Stimulated activated CD8-positive, alpha-beta memory T cell treated with anti-CD3 and anti-CD28 coated beads, Interleukin-12 subunit alpha, Interleukin-12 subunit beta, amount 100 ng/mL, for 24 hours (primary cell): Measurements from ENCODE around the gene PPP1R12B.
"Not testable (repeated sequence)": the region's sequence is repeated elsewhere in the genome, so short reads cannot be mapped to it uniquely, and the experiment has no call there.

ENCODE experiments used
- DNase-seq: peaks from one replicate; pipeline ENCODE4 v3.0.0-alpha.2; 2020; ENCODE audit errors: extremely low read depth

Gene PPP1R12B

DNA sequence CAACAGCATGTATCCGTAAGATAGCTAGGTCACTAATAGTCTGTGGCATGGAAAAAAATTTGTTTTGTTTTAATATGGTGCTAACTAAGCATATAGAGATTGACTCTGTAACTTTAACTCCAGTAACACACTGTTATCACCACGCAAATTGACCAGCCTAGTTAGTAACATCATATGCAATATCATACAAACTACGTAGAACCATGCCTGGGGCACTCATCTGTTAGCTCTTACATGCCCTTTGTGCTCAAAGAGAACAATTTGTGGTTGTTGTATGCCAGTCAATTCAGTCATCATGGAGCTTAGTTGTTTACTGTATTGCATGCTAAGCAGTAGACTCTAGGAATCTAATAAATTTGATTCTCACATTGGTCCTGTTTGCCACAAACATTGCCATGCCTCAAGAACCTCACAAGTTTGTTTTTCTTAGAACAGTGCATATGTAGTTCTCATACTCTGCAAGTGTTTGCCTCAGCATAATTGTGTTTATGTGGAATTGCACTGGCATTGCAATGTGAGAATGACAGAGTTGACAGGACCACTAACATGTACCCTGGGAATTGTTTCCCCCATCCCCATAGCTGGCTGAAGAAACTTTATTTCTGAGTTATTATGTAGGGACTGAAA lies 179.7 kb downstream of the PPP1R12B start:
- DNase-seq, result not testable (repeated sequence)

DNA sequence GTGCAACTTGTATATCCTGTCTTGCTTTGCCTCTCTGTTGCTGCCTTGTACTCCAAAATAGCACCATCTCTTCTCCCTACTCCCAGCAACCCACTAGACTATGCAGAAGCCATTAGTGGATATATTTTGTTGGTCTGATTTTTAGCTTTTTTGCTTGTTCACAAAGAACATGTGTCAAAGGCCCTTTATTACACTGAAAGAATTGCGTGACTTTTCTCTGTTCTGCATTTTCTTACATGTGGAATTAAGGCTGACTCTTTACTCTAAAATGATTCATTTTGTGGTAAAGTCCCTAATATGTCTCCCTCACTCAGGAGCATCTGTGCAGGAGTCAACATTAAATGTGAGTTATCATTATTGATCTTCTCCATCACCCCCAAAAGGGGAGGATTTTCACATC lies 182.2 kb downstream of the PPP1R12B start:
- DNase-seq, result not testable (repeated sequence)

DNA sequence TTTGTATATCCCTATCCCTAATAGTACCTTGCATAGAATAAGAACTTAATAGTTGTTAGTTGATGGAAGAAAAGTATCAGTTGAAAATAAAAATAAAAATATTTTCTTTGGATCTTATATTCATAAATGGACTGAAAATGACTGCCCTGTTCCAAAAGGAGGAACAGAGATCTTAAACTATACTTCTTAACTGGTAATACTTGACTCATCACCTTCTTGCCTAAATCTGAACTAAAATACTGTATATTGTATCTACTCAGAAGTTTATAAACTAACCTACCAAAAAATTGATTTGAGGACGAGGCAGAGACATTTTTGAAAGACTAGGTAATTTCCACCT lies 182.9 kb downstream of the PPP1R12B start:
- DNase-seq, result no peak

DNA sequence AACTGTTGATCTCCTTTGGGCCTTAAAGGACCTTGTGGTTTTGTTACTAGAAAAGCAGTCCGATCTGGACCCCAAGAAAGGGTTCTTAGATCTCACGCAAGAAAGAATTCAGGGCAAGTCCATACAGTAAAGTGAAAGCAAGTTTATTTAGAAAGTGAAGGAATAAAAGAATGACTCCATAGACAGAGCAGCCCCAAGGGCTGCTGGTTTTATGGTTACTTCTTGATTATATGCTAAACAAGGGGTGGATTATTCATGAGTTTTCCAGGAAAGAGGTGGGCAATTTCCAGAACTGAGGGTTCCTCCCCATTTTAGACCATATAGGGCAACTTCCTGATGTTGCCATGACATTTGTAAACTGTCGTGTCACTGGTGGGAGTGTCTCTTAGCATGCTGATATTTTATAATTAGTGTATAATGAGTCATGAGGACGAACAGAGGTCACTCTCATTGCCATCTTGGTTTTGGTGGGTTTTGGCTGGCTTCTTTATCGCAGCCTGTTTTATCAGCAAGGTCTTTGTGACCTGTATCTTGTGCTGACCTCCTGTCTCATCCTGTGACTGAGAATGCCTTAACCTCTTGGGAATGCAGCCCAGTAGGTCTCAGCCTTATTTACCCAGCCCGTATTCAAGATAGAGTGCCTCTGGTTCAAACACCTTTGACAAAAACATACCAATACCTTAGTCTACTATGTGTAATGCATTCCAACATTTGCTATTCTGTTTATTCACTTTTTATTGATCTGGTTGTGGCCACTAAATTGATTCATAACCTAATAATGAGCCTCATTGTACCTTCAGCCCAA lies 183.5 kb downstream of the PPP1R12B start:
- DNase-seq, result not testable (repeated sequence)

DNA sequence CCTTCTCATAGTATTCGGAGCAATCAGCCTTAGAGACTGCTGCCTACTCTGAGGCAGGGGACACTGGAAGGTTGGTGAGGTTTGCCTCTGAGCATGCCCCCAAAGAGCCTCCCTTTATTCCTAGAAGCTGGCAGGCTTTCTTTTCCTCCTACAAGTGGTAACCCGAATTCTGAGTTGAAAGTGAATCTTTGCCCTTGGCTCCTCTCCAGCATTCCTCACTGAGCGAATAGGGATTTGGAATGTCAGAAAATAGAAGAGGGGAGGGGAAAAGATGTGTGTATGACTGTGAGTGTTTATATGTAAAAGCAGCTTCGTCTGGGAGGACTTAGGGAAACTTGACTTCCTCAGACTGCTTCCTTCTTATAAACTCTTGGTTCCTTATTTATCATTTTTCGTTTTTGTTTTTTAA lies 190.7 kb downstream of the PPP1R12B start:
- not testable (repeated sequence) for DNase-seq

DNA sequence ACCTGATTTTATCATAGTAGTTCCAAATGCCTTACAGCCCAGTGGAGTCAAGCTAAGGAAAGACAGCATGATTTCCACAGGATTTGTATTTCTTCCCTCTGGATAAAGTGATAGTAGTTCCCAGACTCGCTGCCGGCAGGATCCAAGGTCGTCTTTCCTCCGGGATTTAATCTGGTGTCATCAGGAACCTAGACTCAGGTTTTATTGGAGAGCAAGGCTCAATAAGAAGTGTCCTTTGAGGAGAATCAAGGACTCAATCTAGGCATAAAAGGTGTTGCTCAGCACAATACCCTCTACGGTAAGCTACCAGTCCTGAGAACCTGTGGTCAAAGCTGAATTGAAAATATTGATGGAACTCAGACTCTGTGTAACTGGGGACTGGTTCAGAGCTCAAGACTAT lies 191.1 kb downstream of the PPP1R12B start:
- DNase-seq, result not testable (repeated sequence)

DNA sequence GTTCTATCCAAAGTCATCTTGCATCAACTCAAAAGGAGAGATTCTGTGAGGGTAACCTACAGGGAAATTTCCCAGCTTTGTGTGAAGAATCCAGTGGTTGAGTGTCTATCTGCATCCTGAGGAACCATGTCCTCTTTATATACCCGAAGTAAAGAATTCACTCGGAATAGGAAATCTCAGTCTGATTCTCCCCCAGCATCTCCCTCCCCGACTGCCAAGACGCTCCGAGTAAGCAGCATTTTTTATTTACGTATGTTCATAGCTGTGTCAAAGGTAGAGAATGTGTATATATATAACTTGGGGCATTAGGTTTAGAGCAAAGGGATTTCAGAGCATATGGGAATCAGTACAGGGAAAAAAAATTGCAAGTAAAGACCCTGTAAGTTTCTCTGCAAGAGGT lies 191.5 kb downstream of the PPP1R12B start:
- DNase-seq, result no peak

DNA sequence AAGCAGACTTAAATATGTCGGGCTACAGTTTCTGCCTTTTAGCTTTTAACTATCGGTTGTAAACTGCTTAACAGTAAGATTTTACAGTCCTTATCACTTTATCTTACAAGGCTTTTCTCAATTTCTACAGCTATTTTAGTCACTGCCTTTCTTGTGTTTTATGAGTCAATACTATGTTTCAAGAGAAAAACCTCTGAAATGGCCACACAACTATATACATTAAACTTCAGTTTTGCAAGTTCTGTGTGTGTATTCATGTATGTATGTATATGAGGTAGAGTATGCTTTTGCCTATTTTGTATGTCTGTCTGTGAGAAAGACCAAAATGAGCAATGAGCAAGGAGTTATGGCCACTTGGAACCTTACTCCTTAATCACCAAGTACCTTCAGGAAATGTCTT lies 191.9 kb downstream of the PPP1R12B start:
- no peak for DNase-seq

DNA sequence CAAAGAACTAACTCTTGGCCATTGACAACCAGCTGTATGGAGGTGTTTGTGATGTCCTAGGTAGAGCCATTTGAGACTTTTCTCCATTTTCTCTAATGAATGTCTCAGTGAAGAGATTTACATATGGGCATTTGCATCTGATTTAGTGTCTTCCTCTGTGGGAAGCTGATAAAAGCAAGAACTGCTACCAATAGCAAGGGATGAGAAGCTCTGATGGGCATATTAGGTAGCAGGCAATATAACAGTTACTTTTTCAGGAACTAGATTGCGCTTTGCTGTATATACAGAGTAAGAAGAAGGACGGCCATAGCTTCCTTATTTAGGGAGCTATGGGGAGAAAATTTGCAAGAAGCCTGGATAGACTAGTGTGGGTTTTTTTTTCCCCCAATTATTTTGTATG lies 192.4 kb downstream of the PPP1R12B start:
- not testable (repeated sequence) for DNase-seq

DNA sequence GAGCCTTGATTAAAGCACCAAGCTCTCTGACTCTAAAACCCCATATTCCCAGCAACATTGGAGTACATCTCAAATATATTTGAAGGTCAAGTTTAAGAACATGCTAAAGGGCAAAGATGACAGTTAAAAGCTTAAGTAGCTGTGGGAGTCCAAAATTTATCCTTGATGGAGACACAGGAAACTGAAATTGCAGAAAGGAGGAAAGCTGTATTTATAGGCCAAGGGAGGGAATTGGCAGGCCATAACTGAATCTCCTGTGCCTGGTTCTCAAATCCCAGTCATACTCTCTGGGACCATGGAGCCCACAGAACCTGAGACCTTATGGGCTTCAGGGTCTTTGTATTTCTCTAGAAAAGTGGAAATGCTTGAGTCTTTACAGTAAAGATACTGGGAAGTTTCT lies 193.9 kb downstream of the PPP1R12B start:
- DNase-seq, result not testable (repeated sequence)

DNA sequence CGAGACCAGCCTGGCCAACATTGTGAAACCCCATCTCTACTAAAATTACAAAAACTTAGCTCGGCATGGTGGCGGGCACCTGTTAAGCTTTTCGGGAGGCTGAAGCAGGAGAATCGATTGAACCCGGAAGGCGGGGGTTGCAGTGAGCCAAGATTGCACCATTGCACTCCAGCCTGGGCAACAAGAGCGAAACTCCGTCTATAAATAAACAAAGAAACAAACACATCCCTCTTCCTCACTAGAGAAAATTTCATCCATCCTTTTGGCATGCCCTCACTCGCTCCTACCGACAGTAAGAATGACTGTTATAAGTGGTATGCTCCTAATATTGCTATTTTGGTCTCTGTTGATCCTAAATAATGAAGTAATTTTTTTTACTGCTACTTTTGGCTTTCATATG lies 195.0 kb downstream of the PPP1R12B start:
- not testable (repeated sequence) for DNase-seq

DNA sequence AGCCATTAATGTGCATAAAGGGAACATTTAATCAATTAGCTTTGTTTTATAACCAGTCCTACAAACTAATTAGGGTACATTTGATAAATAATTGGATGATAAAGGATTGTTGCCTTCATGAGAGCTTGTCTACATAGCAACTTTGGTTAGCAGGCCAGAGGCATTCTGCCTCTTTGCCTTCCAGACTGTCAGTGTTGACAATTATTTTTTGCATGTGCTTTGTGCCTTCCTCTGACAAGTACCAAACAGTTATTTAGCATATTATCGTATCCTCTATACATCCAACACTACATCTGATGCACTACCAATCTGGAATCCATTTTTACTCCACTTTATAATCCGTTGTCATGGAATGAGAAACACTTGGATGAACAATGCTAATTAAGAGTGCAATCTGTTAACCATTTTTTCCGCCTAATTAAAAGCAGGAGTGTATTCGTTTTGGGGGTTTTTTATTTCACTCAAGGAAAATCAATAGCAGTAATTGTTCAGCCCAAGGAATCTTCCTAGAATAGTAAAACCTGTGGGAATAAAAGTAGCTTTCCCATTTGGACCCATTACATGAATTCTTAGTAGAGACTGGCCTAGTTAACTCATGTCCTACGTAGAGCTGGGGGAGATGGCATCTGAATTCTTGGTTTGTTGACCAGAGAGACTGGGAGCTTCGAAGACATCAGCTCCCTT lies 196.4 kb downstream of the PPP1R12B start:
- DNase-seq, result not testable (repeated sequence)

DNA sequence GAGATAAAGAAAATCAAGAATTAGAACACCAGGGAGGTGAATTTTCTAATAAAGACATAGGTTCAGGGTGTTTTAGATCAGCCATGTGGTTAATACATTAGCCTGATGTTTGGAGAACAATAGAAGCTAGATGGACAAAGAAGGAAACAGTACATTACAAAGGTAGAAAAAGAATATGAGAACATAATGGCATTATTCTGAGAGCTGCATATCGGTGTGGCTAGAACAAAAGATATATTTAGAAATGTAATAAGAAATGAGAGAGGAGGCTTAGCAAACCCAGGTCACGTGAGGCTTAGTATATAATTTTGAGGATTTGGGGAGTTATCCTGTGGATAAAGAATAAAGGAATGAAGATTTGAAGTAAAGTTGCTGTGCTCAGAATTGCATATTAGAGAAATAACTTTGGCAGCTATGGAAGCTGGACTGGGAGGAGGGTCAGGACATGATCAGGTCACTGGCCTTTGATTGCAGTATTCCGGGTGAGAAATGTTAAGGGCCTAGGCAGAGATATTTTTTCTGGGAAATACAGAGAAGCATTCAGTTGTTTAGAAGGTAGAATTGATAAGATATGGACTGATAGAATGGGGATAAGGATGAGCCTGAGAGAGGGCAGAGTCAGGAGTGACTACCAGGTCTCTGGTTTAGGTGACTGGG lies 197.3 kb downstream of the PPP1R12B start:
- not testable (repeated sequence) for DNase-seq

DNA sequence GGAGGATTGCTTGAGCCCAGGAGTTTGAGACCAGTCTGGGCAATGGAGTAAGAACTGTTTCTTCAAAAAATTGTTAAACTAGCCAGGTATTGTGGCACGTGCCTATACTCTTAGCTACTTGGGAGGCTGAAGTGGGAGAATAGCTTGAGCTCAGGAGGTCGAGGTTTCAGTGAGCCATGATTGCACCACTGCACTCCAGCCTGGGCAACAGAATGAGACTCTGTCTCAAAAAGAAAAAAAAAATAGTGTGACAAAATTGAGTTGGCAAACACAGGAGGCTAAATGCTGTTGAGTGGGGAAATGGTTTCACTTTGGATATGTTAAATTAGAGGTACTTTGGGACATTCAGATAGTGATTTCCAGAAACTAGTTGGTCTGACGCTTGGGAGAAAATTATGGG lies 197.9 kb downstream of the PPP1R12B start:
- DNase-seq, result not testable (repeated sequence)

DNA sequence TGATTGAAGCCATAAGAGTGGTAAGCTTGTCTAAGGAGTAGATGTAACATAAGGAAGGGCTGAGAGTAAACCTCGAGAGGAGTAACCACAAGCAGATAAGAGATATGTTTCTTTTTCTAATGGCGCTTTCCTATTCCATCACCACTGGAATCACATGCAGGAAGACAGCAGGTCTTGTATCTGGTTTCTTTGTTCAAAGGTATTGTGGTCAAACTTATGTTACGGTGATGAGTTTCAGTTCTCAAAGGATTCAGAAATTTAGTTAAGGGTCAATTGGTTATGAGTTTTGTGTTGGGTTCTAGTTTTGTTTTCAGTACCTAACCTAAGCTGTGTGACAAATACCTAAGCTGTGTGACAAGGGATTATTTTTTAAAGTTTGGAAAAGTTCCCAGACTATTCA lies 198.3 kb downstream of the PPP1R12B start:
- not testable (repeated sequence) for DNase-seq

DNA sequence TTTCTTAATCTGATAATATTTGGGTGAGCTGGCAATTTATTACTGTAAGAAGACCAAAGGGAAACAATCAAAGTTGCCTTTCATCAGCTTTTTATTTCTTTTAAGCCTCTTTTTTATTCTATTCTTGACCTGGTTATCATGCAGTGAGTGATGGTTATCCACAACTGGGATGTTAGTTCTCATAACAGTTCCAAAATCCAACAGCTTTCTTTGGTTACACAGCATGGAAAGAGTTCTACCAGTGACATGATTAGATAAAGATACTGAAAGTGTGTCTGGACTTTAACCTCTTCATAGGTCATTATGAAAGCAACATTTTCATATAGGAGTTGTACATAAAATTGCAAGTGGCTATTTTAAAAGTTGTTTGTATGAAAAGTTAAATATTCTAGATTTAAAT lies 198.7 kb downstream of the PPP1R12B start:
- DNase-seq, result no peak

DNA sequence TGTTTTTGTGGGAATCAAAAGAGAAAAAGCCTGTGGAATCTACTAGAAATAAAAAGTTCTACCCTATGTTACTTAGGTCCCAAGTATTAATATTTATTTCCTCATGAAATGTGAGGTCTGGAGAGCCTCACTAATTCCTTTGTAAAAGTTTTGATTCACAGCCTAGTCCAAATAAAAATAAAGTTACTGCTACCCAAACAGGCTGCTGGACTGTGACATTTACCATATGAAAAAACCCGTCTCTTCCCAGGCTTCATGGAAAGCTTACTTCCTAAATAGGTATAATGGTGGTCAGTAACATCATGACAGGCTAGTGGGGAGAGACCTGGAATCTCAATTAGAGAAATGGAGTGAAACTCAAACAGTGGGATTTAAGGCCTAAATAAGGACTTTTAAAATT lies 201.6 kb downstream of the PPP1R12B start:
- DNase-seq, result not testable (repeated sequence)

DNA sequence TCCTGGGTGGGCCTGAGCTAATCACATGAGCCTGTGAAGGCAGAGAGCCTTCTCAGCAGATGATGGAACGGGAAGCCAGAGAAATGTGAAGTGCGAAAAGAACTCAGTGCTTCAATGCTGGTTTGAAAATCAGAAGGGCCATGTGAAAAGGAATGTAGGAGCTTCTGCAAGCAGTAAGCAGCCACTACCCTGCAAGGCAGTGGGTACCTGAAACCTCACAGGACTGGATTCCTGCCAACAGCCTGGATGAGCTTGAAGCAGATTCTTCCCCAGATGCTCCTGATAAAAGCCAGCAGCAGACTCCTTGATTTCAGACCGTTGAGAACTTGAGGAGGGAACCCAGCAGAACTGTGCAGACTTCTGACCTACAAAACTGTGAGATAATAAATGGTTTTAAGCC lies 203.2 kb downstream of the PPP1R12B start:
- no peak for DNase-seq

DNA sequence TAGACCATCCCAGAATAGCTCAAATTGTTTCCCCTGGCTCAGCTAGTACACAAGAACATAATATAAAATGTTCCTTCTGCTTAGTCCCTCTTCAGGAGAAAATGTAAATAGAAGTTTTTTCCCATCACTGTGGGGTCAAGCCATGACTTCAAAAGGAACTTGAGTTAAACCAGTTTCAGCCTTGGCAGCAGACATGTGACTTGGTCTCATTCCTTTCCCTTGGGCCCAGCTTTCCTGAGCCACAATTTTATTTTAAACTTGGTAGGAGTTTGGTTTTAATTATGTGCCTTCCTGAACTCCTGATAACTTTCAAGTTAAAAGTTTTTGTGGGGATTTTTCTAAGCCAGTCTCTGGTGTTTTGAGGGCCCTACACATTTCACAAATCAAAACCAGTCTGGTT lies 204.1 kb downstream of the PPP1R12B start:
- not testable (repeated sequence) for DNase-seq

DNA sequence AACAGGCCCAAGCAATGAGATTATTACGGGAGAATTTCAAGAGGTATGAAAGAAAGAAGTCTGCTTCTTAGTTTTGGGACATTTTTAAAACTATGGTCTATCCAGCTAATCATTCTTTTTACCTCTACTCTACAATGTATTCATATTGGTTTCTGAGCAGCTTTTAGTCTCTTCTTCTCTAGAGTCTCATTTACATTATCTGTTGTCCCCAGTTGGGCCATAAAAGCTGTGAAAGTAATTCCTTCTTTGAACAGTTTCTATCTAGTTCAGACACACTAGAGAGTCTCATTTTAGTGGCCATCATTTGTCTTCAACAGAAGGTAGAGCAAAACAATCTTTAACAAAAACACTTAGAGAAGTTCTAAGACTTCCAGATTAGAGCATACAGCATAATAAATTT lies 204.6 kb downstream of the PPP1R12B start:
- not testable (repeated sequence) for DNase-seq

DNA sequence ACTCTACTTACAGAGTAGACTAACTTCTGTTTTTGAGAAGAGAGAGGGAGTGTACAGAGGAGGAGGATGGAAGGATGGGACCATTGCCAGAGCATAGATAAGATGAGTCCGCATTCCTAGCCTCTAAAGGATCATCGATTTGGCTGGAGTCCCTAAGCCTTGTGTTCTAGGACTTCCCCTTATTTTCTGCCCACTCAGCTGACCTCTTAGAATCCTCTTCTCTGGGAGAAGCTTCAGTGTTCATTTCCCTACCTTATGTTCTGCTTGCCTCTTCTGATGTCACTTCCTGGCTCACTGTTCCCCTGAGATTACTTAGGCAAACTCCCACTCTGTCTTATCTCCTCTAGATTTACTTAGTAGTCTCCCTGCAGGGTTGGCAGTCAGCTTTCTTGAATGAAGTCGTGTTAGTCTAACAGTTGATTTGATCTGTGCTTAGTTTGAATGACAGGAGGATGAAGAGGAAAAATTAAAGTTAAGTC lies 205.1 kb downstream of the PPP1R12B start:
- no peak for DNase-seq

DNA sequence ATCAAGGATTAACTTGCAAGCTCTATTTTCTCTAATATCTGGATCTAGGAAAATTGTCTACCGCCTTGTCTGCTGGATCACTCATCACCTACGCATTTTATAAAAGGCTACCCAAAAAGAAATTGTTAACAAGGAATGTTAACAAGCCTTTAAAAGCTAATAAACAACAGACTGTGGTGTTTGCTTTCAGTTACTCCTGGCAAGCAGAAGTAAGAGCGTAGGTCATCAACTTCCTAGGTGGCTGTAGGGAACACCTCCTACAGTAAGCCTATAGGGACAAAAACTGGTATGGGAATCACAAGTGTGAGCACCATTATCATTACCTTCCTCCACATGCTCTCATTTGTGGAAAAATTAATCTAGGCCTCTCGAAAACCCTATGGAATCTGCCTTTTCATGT lies 206.1 kb downstream of the PPP1R12B start:
- not testable (repeated sequence) for DNase-seq
